ENCODE results near the gene CSF1R. TPM values are rescaled to one million over a fixed set of nuclear protein-coding genes. Genes with fewer than 3 reads are reported as not detected.

Gene CSF1R
- polyA plus RNA-seq, 1 donor from 2014 or later: not detected

DNA sequence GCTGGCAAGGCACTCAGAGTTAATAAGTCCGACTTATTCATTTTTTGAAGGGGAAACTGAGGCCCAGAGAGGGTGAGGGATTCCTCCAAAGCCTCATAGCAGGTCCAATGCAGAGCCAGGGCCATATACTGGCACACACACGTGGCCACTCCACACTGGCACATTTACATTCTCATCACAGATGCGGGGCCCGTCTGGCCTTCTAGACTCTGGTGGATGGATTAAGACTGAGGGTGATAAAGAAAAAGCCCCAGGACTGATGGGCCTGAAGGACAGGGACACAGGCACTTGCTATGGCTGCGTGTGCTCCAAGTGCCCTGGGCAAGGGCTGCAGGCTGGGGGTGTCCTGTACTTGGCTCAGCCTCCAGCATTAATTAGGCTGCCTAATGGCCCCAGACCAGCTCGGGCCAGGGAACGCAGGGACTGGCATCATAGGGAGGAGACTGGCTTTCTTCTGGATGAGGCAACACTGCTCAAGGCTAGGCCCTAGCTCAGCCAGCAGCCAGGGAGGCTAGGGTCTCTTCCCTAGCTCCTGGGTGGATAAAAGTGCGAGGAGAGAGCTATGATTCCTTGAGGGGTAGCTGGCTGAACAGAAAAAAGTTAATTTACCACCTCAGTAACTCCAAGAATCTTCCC, 28.5 kb upstream of the CSF1R start:
- no peaks in the 10 kb centered on the region for H3F3A ChIP-seq (ENCODE audit: insufficient read depth, low read length, poor library complexity, severe bottlenecking)

DNA sequence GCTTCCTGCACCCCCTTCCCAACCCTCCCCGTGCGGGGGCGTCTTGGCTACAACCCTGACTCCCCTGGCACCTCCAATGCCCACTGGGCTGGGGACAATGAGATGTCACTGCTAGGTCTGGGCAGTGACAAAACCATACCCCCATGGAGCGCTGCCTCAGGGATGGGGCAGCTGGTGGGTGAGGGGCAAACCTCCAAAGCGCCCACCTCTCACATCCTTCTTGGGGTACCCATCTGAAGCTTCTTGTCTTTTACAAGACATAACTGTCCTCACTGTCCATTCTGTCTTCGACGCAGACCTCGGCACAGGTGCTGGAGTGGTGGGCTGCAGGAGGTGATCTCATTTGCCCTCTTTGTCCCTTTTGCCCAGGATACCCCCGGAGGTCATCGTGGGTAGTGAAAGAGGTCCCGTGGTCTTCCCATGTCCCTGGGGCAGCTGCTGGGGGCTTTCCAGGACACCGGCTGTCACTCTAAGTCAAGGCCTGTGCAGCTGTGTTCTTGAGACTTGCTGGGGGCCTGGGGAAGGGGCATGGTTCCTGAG, 27.8 kb upstream of the CSF1R start:
- Histone ChIP-seq H3K36me3 (ENCODE audit: insufficient read depth, low read length) (no peaks in the 10 kb centered on the region), H3F3A (ENCODE audit: insufficient read depth, low read length, poor library complexity, severe bottlenecking) (no peaks in the 10 kb centered on the region), H3K4me3 (ENCODE audit: low read length) (no peak overlapping the region), H3K9me2 (ENCODE audit: insufficient read depth, low read length) (no peaks in the 10 kb centered on the region), H3K79me2 (replicated peaks; ENCODE audit: insufficient read depth, low read length) (no peaks in the 10 kb centered on the region), H4K20me1 (ENCODE audit: insufficient read depth) (no peaks in the 10 kb centered on the region), H3K9ac (ENCODE audit: low read length) (no peak overlapping the region), H2AFZ (ENCODE audit: low read depth, low read length) (no peak overlapping the region), H3K27ac (ENCODE audit: low read length) (no peak overlapping the region), H3K9me3 (ENCODE audit: low read length) (no peaks in the 10 kb centered on the region), H3K4me2 (ENCODE audit: low read length) (no peak overlapping the region), H3K27me3 (ENCODE audit: insufficient read depth, low read depth, low read length) (no peaks in the 10 kb centered on the region)
- TF ChIP-seq EP300 (conservative IDR thresholded peaks at IDR 0.05; ENCODE audit: poor library complexity, severe bottlenecking): no peak
- TF ChIP-seq POLR2AphosphoS5 (IDR thresholded peaks at IDR 0.05): no peak
- TF ChIP-seq TAF1 (IDR thresholded peaks at IDR 0.05; ENCODE audit: low read depth): no peak
- TF ChIP-seq SMC3 (conservative IDR thresholded peaks at IDR 0.05; ENCODE audit: poor library complexity): no peak
- TF ChIP-seq EZH2 (IDR thresholded peaks at IDR 0.05; ENCODE audit: borderline replicate concordance, insufficient read depth, low read length, poor library complexity, severe bottlenecking): no peak
- TF ChIP-seq, protein P1, sequence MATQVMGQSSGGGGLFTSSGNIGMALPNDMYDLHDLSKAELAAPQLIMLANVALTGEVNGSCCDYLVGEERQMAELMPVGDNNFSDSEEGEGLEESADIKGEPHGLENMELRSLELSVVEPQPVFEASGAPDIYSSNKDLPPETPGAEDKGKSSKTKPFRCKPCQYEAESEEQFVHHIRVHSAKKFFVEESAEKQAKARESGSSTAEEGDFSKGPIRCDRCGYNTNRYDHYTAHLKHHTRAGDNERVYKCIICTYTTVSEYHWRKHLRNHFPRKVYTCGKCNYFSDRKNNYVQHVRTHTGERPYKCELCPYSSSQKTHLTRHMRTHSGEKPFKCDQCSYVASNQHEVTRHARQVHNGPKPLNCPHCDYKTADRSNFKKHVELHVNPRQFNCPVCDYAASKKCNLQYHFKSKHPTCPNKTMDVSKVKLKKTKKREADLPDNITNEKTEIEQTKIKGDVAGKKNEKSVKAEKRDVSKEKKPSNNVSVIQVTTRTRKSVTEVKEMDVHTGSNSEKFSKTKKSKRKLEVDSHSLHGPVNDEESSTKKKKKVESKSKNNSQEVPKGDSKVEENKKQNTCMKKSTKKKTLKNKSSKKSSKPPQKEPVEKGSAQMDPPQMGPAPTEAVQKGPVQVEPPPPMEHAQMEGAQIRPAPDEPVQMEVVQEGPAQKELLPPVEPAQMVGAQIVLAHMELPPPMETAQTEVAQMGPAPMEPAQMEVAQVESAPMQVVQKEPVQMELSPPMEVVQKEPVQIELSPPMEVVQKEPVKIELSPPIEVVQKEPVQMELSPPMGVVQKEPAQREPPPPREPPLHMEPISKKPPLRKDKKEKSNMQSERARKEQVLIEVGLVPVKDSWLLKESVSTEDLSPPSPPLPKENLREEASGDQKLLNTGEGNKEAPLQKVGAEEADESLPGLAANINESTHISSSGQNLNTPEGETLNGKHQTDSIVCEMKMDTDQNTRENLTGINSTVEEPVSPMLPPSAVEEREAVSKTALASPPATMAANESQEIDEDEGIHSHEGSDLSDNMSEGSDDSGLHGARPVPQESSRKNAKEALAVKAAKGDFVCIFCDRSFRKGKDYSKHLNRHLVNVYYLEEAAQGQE (IDR thresholded peaks at IDR 0.05; ENCODE audit: borderline replicate concordance): no peak
- TF ChIP-seq, protein P2, sequence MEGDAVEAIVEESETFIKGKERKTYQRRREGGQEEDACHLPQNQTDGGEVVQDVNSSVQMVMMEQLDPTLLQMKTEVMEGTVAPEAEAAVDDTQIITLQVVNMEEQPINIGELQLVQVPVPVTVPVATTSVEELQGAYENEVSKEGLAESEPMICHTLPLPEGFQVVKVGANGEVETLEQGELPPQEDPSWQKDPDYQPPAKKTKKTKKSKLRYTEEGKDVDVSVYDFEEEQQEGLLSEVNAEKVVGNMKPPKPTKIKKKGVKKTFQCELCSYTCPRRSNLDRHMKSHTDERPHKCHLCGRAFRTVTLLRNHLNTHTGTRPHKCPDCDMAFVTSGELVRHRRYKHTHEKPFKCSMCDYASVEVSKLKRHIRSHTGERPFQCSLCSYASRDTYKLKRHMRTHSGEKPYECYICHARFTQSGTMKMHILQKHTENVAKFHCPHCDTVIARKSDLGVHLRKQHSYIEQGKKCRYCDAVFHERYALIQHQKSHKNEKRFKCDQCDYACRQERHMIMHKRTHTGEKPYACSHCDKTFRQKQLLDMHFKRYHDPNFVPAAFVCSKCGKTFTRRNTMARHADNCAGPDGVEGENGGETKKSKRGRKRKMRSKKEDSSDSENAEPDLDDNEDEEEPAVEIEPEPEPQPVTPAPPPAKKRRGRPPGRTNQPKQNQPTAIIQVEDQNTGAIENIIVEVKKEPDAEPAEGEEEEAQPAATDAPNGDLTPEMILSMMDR (IDR thresholded peaks at IDR 0.05; ENCODE audit: poor library complexity, severe bottlenecking): no peak
- TF ChIP-seq MXI1 (conservative IDR thresholded peaks at IDR 0.05; ENCODE audit: poor library complexity, severe bottlenecking): no peak
- no peak for TF ChIP-seq RAD21 (conservative IDR thresholded peaks at IDR 0.05)

More for the DNA sequence above, 28.5 kb upstream of the CSF1R start:
- Histone ChIP-seq H3K9me3 (ENCODE audit: low read length) (no peaks in the 10 kb centered on the region), H3K9ac (ENCODE audit: low read length) (no peak overlapping the region), H3K79me2 (replicated peaks; ENCODE audit: insufficient read depth, low read length) (no peaks in the 10 kb centered on the region), H4K20me1 (ENCODE audit: insufficient read depth) (no peaks in the 10 kb centered on the region), H3K27me3 (ENCODE audit: insufficient read depth, low read depth, low read length) (no peaks in the 10 kb centered on the region), H3K9me2 (ENCODE audit: insufficient read depth, low read length) (no peaks in the 10 kb centered on the region), H2AFZ (ENCODE audit: low read depth, low read length) (no peak overlapping the region), H3K4me3 (ENCODE audit: low read length) (no peak overlapping the region), H3K27ac (ENCODE audit: low read length) (no peak overlapping the region), H3K36me3 (ENCODE audit: insufficient read depth, low read length) (no peaks in the 10 kb centered on the region), H3K4me2 (ENCODE audit: low read length) (no peak overlapping the region)
- no peak for TF ChIP-seq MXI1 (conservative IDR thresholded peaks at IDR 0.05; ENCODE audit: poor library complexity, severe bottlenecking)
- no peak for TF ChIP-seq TAF1 (IDR thresholded peaks at IDR 0.05; ENCODE audit: low read depth)
- no peak for TF ChIP-seq EZH2 (IDR thresholded peaks at IDR 0.05; ENCODE audit: borderline replicate concordance, insufficient read depth, low read length, poor library complexity, severe bottlenecking)
- TF ChIP-seq RAD21 (conservative IDR thresholded peaks at IDR 0.05): no peak
- TF ChIP-seq, protein P2 (IDR thresholded peaks at IDR 0.05; ENCODE audit: poor library complexity, severe bottlenecking): no peak
- TF ChIP-seq SMC3 (conservative IDR thresholded peaks at IDR 0.05; ENCODE audit: poor library complexity): no peak
- no peak for TF ChIP-seq POLR2AphosphoS5 (IDR thresholded peaks at IDR 0.05)
- TF ChIP-seq, protein P1 (IDR thresholded peaks at IDR 0.05; ENCODE audit: borderline replicate concordance): no peak
- no peak for TF ChIP-seq EP300 (conservative IDR thresholded peaks at IDR 0.05; ENCODE audit: poor library complexity, severe bottlenecking)

Measured in neural cell (in vitro differentiated cells).